KBM-7 (cell line): Measurements from ENCODE around the gene UBE2S.

Experiments used
- DNase-seq: peaks from one replicate; pipeline ENCODE4 v3.0.0-alpha.2; 2015
- in situ Hi-C: fragments of 300-500 bp; cut with MboI; formaldehyde crosslinking; loops from 2 replicates; pipeline ENCODE4 v1.14.3; 2020; ENCODE audit warnings: low sequenced_read_pairs, low pct_unique_long_range_greater_than_20kb, mixed read lengths

The UBE2S gene

GRCh38 chr19:55387736-55388497 lies 19.7 kb downstream of the UBE2S start:
- no peak for DNase-seq
- in situ Hi-C loops: no loop called here

- in situ Hi-C loops: no loop called here
- DNase-seq: no peak
Measured at GRCh38 chr19:55386493-55386971, 21.1 kb downstream of the UBE2S start.

GRCh38 chr19:55385724-55386492 lies 21.7 kb downstream of the UBE2S start, which contains the start of gene RPL28:
TSS of gene RPL28 (plus strand) at chr19:55385932. CDS start at chr19:55386358, 426 bp downstream.
- peak; percentile 99 for DNase-seq
- in situ Hi-C loops: no loop called here

- in situ Hi-C loops: no loop called here
- DNase-seq: peak; percentile 96
Measured at GRCh38 chr19:55384920-55385723, 22.5 kb downstream of the UBE2S start.

- no peak for DNase-seq
- in situ Hi-C loops: no loop called here
Measured at GRCh38 chr19:55384131-55384919, 23.3 kb downstream of the UBE2S start, which contains the start of gene TMEM238. TSS of gene TMEM238 (minus strand) at chr19:55384292. CDS start at chr19:55384259, 33 bp downstream.

GRCh38 chr19:55383279-55384130 lies 24.1 kb downstream of the UBE2S start:
- in situ Hi-C loops: no loop called here
- DNase-seq: no peak

- in situ Hi-C loops: no loop called here
- DNase-seq: no peak
Measured at GRCh38 chr19:55382522-55383054, 25.0 kb downstream of the UBE2S start.

GRCh38 chr19:55382013-55382412 lies 25.6 kb downstream of the UBE2S start:
- DNase-seq: no peak
- in situ Hi-C loops: no loop called here

GRCh38 chr19:55379174-55379573 lies 28.4 kb downstream of the UBE2S start:
- DNase-seq: no peak
- in situ Hi-C loops: no loop called here

GRCh38 chr19:55377356-55378131 lies 30.0 kb downstream of the UBE2S start:
- no peak for DNase-seq
- in situ Hi-C loops: no loop called here

GRCh38 chr19:55376241-55376933 lies 31.2 kb downstream of the UBE2S start, which contains the start of gene TMEM190:
TSS of gene TMEM190 (plus strand) at chr19:55376826. CDS start at chr19:55376854, 28 bp downstream.
- in situ Hi-C loops: no loop called here
- DNase-seq: no peak

- DNase-seq: no peak
- in situ Hi-C loops: no loop called here
Measured at GRCh38 chr19:55373993-55374757, 33.4 kb downstream of the UBE2S start.

- no peak for DNase-seq
- in situ Hi-C loops: no loop called here
Measured at GRCh38 chr19:55373306-55373992, 34.1 kb downstream of the UBE2S start.

- in situ Hi-C loops: no loop called here
- DNase-seq: no peak
Measured at GRCh38 chr19:55372316-55373081, 35.1 kb downstream of the UBE2S start.
